PFSK-1 (cell line): Measurements from ENCODE around the gene HOMER2.

ENCODE experiments used
- FOXP2 ChIP-seq: optimal IDR thresholded peaks from 2 replicates; pipeline ENCODE3; 2011; ENCODE audit warnings: borderline replicate concordance, control low read depth, inconsistent platforms; ENCODE audit not compliant: insufficient read depth; ENCODE audit errors: extremely low read length, extremely low read depth
- POLR2AphosphoS5 ChIP-seq: IDR thresholded peaks from 2 replicates; pipeline ENCODE4 v1.6.1; 2012; ENCODE audit warnings: low read depth, mild to moderate bottlenecking, control low read depth, low read length, moderate library complexity
- REST ChIP-seq, 2 experiments: IDR thresholded peaks; 2 replicates each; pipeline versions ENCODE4 v1.6.1 to v1.8.0; 2011 to 2012; ENCODE audit warnings: low read depth in 2 of 2, low read length in 2 of 2, control low read depth in 1 of 2, inconsistent platforms in 1 of 2, mild to moderate bottlenecking in 1 of 2, moderate library complexity in 1 of 2; ENCODE audit not compliant: insufficient read depth in 1 of 2
- SIN3A ChIP-seq: IDR thresholded peaks from 2 replicates; pipeline ENCODE4 v1.6.1; 2012; ENCODE audit warnings: mild to moderate bottlenecking, low read length, moderate library complexity, borderline replicate concordance; ENCODE audit not compliant: insufficient read depth
- TAF1 ChIP-seq: IDR thresholded peaks from 2 replicates; pipeline ENCODE4 v1.6.1; 2012; ENCODE audit warnings: low read length, control low read depth, borderline replicate concordance; ENCODE audit not compliant: insufficient read depth

Gene HOMER2

GRCh38 chr15:82849556-82850512 lies 102.7 kb downstream of the HOMER2 start:
- TF ChIP-seq TAF1: no peak
- TF ChIP-seq SIN3A: no peak
- no peak for TF ChIP-seq FOXP2
- no peak for TF ChIP-seq REST (IDR thresholded peaks at IDR 0.05; ENCODE audit: insufficient read depth in 1 of 2, low read depth in 2 of 2, low read length in 2 of 2)
- no peak for TF ChIP-seq POLR2AphosphoS5

- TF ChIP-seq TAF1 (no peak), REST (IDR thresholded peaks at IDR 0.05; ENCODE audit: insufficient read depth in 1 of 2, low read depth in 2 of 2, low read length in 2 of 2) (no peak), FOXP2 (no peak), POLR2AphosphoS5 (no peak), SIN3A (no peak)
Observed at GRCh38 chr15:82848241-82848993, 104.1 kb downstream of the HOMER2 start.

GRCh38 chr15:82847703-82848102 lies 104.8 kb downstream of the HOMER2 start:
- TF ChIP-seq REST (IDR thresholded peaks at IDR 0.05; ENCODE audit: insufficient read depth in 1 of 2, low read depth in 2 of 2, low read length in 2 of 2): no peak
- no peak for TF ChIP-seq TAF1
- no peak for TF ChIP-seq FOXP2
- TF ChIP-seq POLR2AphosphoS5: no peak
- TF ChIP-seq SIN3A: no peak

- TF ChIP-seq SIN3A (no peak), POLR2AphosphoS5 (no peak), FOXP2 (no peak), REST (IDR thresholded peaks at IDR 0.05; ENCODE audit: insufficient read depth in 1 of 2, low read depth in 2 of 2, low read length in 2 of 2) (no peak), TAF1 (no peak)
Observed at GRCh38 chr15:82846621-82847020, 105.9 kb downstream of the HOMER2 start.
